Activated CD4-positive, alpha-beta T cell treated with anti-CD3 and anti-CD28 coated beads, Interleukin-2, amount 50 U/mL, for 1 hour (primary cell): ENCODE data around the gene HSD3B7.

Source experiments
- DNase-seq: peaks from one replicate; pipeline ENCODE4 v3.0.0-alpha.2; 2020

The HSD3B7 gene

DNA sequence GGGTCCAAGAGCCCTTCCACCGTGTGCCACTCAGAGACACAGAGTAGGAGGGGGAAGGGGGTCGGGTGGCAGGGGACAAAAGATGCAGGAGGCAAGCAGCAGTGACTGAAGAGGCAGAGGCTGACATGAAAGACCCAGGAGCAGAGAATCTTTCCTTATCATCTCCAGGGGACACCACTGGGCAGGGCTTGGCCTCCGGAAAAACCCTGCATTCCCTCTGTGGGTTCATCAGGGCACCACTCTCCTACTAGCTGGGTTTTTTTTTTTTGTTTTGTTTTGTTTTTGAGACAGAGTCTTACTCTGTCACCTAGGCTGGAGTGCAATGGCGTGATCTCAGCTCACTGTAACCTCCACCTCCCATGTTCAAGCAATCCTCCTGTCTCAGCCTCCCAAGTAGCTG, 46.3 kb downstream of the HSD3B7 start:
- no peak for DNase-seq

- DNase-seq = peak; percentile 97
These were observed 48.0 kb downstream of the HSD3B7 start, which contains the start of gene STX4 for GRCh38 chr16:31032736-31033708. STX4 (plus strand) TSS chr16:31033558; CDS start chr16:31033806, 248 bp downstream.

GRCh38 chr16:31033709-31034492, 48.9 kb downstream of the HSD3B7 start:
- peak; percentile 85 for DNase-seq

GRCh38 chr16:31036691-31037090, 51.7 kb downstream of the HSD3B7 start:
- DNase-seq = no peak
